MCF 10A (cell line): ENCODE results near the gene GZMM. TPM values are rescaled to one million over a fixed set of nuclear protein-coding genes. Genes with fewer than 3 reads are reported as not detected.

Source experiments
- BruUV-seq: library from RNA; stranded (reverse); fragments of 400-500 nt; replicated peaks from 2 replicates; lab custom pipeline; 2021; lab: Mats Ljungman, UMichigan
- CTCF ChIA-PET: fragments of 300-600 bp; sonication (Branson Sonifier 250); formaldehyde crosslinking; extraction: SDS; loops from one replicate; lab custom pipeline; 2021; ENCODE audit warnings: antibody characterized with exemption, inconsistent platforms; lab: Yijun Ruan, JAX
- POLR2A ChIA-PET: fragments of 300-600, 350-650 bp; sonication (Branson Sonifier 250); formaldehyde crosslinking; extraction: SDS; loops from one replicate; lab custom pipeline; 2020; ENCODE audit warnings: antibody characterized with exemption, inconsistent platforms; lab: Yijun Ruan, JAX
- DNase-seq: peaks from one replicate; pipeline ENCODE4 v3.0.0-alpha.2; 2018; ENCODE audit not compliant: unreplicated experiment
- H3K27ac Mint-ChIP-seq: one replicate; pipeline ENCODE4 v1.8.0; 2022; ENCODE audit warnings: mild to moderate bottlenecking, low read depth, mixed read lengths; ENCODE audit not compliant: unreplicated experiment
- H3K27me3 Mint-ChIP-seq: one replicate; pipeline ENCODE4 v1.8.0; 2022; ENCODE audit warnings: mixed read lengths; ENCODE audit not compliant: insufficient read depth, unreplicated experiment
- H3K36me3 Mint-ChIP-seq: one replicate; pipeline ENCODE4 v1.8.0; 2022; ENCODE audit warnings: mild to moderate bottlenecking, moderate library complexity, mixed read lengths; ENCODE audit not compliant: insufficient read depth, unreplicated experiment
- H3K4me1 Mint-ChIP-seq: one replicate; pipeline ENCODE4 v1.8.0; 2022; ENCODE audit warnings: mixed read lengths; ENCODE audit not compliant: insufficient read depth, unreplicated experiment
- H3K4me3 Mint-ChIP-seq: one replicate; pipeline ENCODE4 v1.8.0; 2022; ENCODE audit warnings: mild to moderate bottlenecking, moderate library complexity, mixed read lengths; ENCODE audit not compliant: unreplicated experiment
- H3K9me3 Mint-ChIP-seq: one replicate; pipeline ENCODE4 v1.8.0; 2022; ENCODE audit warnings: mixed read lengths; ENCODE audit not compliant: unreplicated experiment
- CTCF ChIP-seq: fragments of 200-600 bp; IDR thresholded peaks from one replicate; pipeline ENCODE4 v1.8.0; 2022; ENCODE audit warnings: antibody characterized with exemption, mild to moderate bottlenecking; ENCODE audit not compliant: unreplicated experiment
- intact Hi-C: fragments of 100-400 bp; cut with micrococcal nuclease; formaldehyde crosslinking; loops from 2 replicates; pipeline ENCODE4 v1.14.1; 2022
- total RNA-seq: library from RNA; stranded (reverse); gene quantifications from 2 replicates; pipeline ENCODE4 v1.2.3, GENCODE V29; 2022

Gene GZMM
- total RNA-seq, 1 experiment from 2014 or later = not detected

DNA sequence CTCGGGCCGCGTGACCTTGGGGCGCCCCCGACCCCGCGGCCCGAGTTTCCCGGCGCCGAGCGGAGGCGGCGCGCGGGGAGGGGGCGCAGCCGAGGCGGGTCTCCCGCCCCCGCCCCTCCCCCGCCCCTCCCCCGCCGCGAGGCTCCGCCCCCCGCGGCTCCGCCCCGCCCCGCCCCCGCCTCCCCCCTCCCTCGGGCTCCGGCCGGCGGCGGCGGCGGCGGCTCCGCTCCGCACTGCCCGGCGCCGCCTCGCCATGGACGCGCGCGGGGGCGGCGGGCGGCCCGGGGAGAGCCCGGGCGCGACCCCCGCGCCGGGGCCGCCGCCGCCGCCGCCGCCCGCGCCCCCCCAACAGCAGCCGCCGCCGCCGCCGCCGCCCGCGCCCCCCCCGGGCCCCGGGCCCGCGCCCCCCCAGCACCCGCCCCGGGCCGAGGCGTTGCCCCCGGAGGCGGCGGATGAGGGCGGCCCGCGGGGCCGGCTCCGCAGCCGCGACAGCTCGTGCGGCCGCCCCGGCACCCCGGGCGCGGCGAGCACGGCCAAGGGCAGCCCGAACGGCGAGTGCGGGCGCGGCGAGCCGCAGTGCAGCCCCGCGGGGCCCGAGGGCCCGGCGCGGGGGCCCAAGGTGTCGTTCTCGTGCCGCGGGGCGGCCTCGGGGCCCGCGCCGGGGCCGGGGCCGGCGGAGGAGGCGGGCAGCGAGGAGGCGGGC is 46.0 kb downstream of the GZMM start, which contains the start of gene HCN2:
Gene HCN2, plus strand, starts transcription at position 189 of the 703 bp plus-strand sequence. Its CDS starts 65 bp downstream, at position 254.
- intact Hi-C loops = loop anchor here (2.0 to 5.0 kb wide), 3 partner anchors 43 to 142 kb away; partner anchors contain the start of genes POLRMT and RNF126
- Mint-ChIP-seq H3K9me3 (no peaks in the 10 kb centered on the region), H3K4me1 (no peaks in the 10 kb centered on the region), H3K27me3 (no peaks in the 10 kb centered on the region), H3K4me3 (peak within 1 kb of the TSS; percentile 28), H3K27ac (no peak within 1 kb of the TSS), H3K36me3 (no peaks in the 10 kb centered on the region)
- TF ChIP-seq CTCF = no peak
- no peak for DNase-seq
- ChIA-PET POLR2A (interaction anchor here (0.7 to 0.9 kb wide), 2 partner anchors 14 to 87 kb away, joined by 3 read pairs; no protein-coding TSS in a partner anchor), CTCF (no interaction called here)
- BruUV-seq = no TSS peak

- intact Hi-C loops = no loop called here
- ChIA-PET CTCF (no interaction called here), POLR2A (interaction anchor here (0.7 to 0.9 kb wide), 2 partner anchors 14 to 86 kb away, joined by 3 read pairs; no protein-coding TSS in a partner anchor)
- no peaks in the 10 kb centered on the region for H3K36me3 Mint-ChIP-seq
- peak; percentile 29 for DNase-seq
- H3K4me1 Mint-ChIP-seq = no peaks in the 10 kb centered on the region
- H3K9me3 Mint-ChIP-seq = no peaks in the 10 kb centered on the region
- H3K4me3 Mint-ChIP-seq = no peak overlapping the region
- BruUV-seq = no TSS peak
- H3K27me3 Mint-ChIP-seq = no peaks in the 10 kb centered on the region
- no peak for TF ChIP-seq CTCF
- H3K27ac Mint-ChIP-seq = no peak overlapping the region
Measured at GRCh38 chr19:590396-590745, 46.5 kb downstream of the GZMM start.

DNA sequence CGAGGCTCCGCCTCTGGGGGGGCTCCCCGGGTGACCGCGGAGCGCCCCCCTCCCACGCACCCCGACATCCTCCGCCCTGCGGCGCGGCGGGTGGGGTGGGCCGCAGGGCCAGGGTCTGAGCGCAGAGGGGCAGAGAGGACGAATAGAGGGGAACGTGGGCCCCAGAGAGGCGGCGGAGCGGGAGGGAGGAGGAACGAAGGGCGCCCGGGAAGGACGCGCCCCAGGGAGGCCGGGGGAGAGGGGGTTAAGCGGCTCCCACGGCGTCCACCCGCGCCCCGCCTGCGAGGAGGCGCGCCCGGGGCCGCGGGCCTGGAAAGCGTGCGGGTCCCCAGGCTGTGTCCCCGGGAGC is 46.9 kb downstream of the GZMM start:
- Mint-ChIP-seq H3K36me3 (no peaks in the 10 kb centered on the region), H3K4me3 (no peak overlapping the region), H3K4me1 (no peaks in the 10 kb centered on the region), H3K27me3 (no peaks in the 10 kb centered on the region), H3K27ac (no peak overlapping the region), H3K9me3 (no peaks in the 10 kb centered on the region)
- TF ChIP-seq CTCF = no peak
- ChIA-PET CTCF (no interaction called here), POLR2A (interaction anchor here (0.9 kb wide), 1 partner anchor 15 kb away, joined by 3 read pairs; no protein-coding TSS in a partner anchor)
- BruUV-seq = no TSS peak
- no peak for DNase-seq
- intact Hi-C loops = no loop called here

GRCh38 chr19:591099-591958 is 47.5 kb downstream of the GZMM start:
- intact Hi-C loops = no loop called here
- H3K27me3 Mint-ChIP-seq = no peaks in the 10 kb centered on the region
- peak overlapping the region; percentile 54 for H3K4me3 Mint-ChIP-seq
- no TSS peak for BruUV-seq
- POLR2A ChIA-PET = no interaction called here
- H3K27ac Mint-ChIP-seq = no peak overlapping the region
- H3K4me1 Mint-ChIP-seq = no peaks in the 10 kb centered on the region
- no peaks in the 10 kb centered on the region for H3K36me3 Mint-ChIP-seq
- no peaks in the 10 kb centered on the region for H3K9me3 Mint-ChIP-seq
- DNase-seq = peak; percentile 50
- TF ChIP-seq CTCF = no peak
- CTCF ChIA-PET = no interaction called here
